ENCODE results near the gene CNOT6L. TPM values are rescaled to one million over a fixed set of nuclear protein-coding genes. Genes with fewer than 3 reads are reported as not detected.

CNOT6L gene
- polyA plus RNA-seq, 2 of the 4 experiments (the other 2 are of a cell fraction), result 5.8 to 8.7 TPM

GRCh38 chr4:77797239-77797638 lies 21.9 kb downstream of the CNOT6L start:
- no peaks in the 10 kb centered on the region for H3K9me3 ChIP-seq
- DNase-seq (ENCODE audit: low read depth in 1 of 2, low spot score in 1 of 2) (peak; percentile 8 to 14), ATAC-seq (peak; percentile 56 to 85; a peak in 4 of 6 replicates), FAIRE-seq (no peak)
- no peak for TF ChIP-seq ZNF302 (CRISPR knock-in tag; IDR thresholded peaks at IDR 0.05)
- TF ChIP-seq HES2 (IDR thresholded peaks at IDR 0.05), result no peak
- TF ChIP-seq JUNB (IDR thresholded peaks at IDR 0.05), result no peak
- no peak for TF ChIP-seq NFE2L2 (conservative IDR thresholded peaks at IDR 0.05; ENCODE audit: low read length)
- no peak for TF ChIP-seq ESRRA (IDR thresholded peaks at IDR 0.05; ENCODE audit: borderline replicate concordance, low read length)
- no peak for TF ChIP-seq EP300 (IDR thresholded peaks at IDR 0.05)
- no peak for TF ChIP-seq HOXB5 (CRISPR knock-in tag; IDR thresholded peaks at IDR 0.05)
- no peak for TF ChIP-seq HMGXB4 (CRISPR knock-in tag; IDR thresholded peaks at IDR 0.05; ENCODE audit: borderline replicate concordance)
- no peak for TF ChIP-seq ZFP36 (IDR thresholded peaks at IDR 0.05; ENCODE audit: borderline replicate concordance, partially characterized antibody)
- TF ChIP-seq NPAS2 (CRISPR knock-in tag; IDR thresholded peaks at IDR 0.05; ENCODE audit: borderline replicate concordance), result no peak
- no peak for TF ChIP-seq KDM1A (IDR thresholded peaks at IDR 0.05; ENCODE audit: low read depth)
- TF ChIP-seq RFX5 (IDR thresholded peaks at IDR 0.05), result no peak
- TF ChIP-seq CHD2 (IDR thresholded peaks at IDR 0.05; ENCODE audit: low read length, partially characterized antibody), result no peak
- H3K4me3 ChIP-seq, result no peak overlapping the region
- peak overlapping the region; percentile 31 to 59; a peak in 5 of 6 replicates for H3K27ac ChIP-seq
- peaks cover 26% of the 10 kb centered on the region for H3K4me1 ChIP-seq
- POLR2A ChIA-PET, result no interaction called here
- CTCF ChIA-PET, result no interaction called here
- peak overlapping the region; percentile 52 for H3K4me2 ChIP-seq

GRCh38 chr4:77795326-77795725 lies 23.8 kb downstream of the CNOT6L start:
- DNase-seq (ENCODE audit: low read depth in 1 of 2, low spot score in 1 of 2), result no peak
- H3K4me3 ChIP-seq, result no peak overlapping the region
- H3K27ac ChIP-seq, result no peak overlapping the region
- no peak for TF ChIP-seq ESRRA (IDR thresholded peaks at IDR 0.05; ENCODE audit: borderline replicate concordance, low read length)
- H3K9me3 ChIP-seq, result no peaks in the 10 kb centered on the region
- ATAC-seq, result no peak
- WGBS (ENCODE audit: missing lambda C conversion rate), result 92% methylated on average over 1 of the region's 1 CpG
- ChIA-PET POLR2A (no interaction called here), CTCF (no interaction called here)
- FAIRE-seq, result no peak
- no peak overlapping the region for H3K4me2 ChIP-seq
- peaks cover 11% of the 10 kb centered on the region for H3K4me1 ChIP-seq

GRCh38 chr4:77790146-77790545 lies 29.0 kb downstream of the CNOT6L start:
- ATAC-seq (no peak), FAIRE-seq (no peak), DNase-seq (ENCODE audit: low read depth in 1 of 2, low spot score in 1 of 2) (no peak)
- ChIA-PET CTCF (interaction anchor here (0.7 kb wide), 1 partner anchor 11 kb away, joined by 3 read pairs; no protein-coding TSS in a partner anchor), POLR2A (no interaction called here)
- Histone ChIP-seq H3K9me3 (no peaks in the 10 kb centered on the region), H3K27ac (no peak overlapping the region), H3K4me3 (no peak overlapping the region), H3K4me1 (peaks cover 11% of the 10 kb centered on the region; the same call in 1 of the 3 replicates), H3K4me2 (no peak overlapping the region)
- TF ChIP-seq USF2 (IDR thresholded peaks at IDR 0.05) (no peak), ATOH8 (CRISPR knock-in tag; IDR thresholded peaks at IDR 0.05; ENCODE audit: low read depth) (no peak), RARB (CRISPR knock-in tag; IDR thresholded peaks at IDR 0.05) (no peak), RAD21 (conservative IDR thresholded peaks at IDR 0.05 in 1 of 2, IDR thresholded peaks at IDR 0.05 in 1 of 2) (no peak), RCOR1 (IDR thresholded peaks at IDR 0.05; ENCODE audit: low read depth, low read length) (no peak), MYC (IDR thresholded peaks at IDR 0.05; ENCODE audit: borderline replicate concordance, low read length) (no peak), BHLHE40 (IDR thresholded peaks at IDR 0.05; ENCODE audit: low read depth, low read length) (no peak), TP53 (CRISPR knock-in tag; IDR thresholded peaks at IDR 0.05) (no peak), BCL3 (IDR thresholded peaks at IDR 0.05) (no peak), ZFP36 (IDR thresholded peaks at IDR 0.05; ENCODE audit: borderline replicate concordance, partially characterized antibody) (no peak), MAZ (IDR thresholded peaks at IDR 0.05; ENCODE audit: borderline replicate concordance, low read depth, low read length) (no peak)
- 88% methylated on average over 1 of the region's 1 CpG for WGBS (ENCODE audit: missing lambda C conversion rate)
